NT2/D1 (cell line): ENCODE data around the gene DUS1L.
A peak's percentile ranks its signal among the peaks of the same experiment; 100 is the strongest.

Experiments used
- DNase-seq: peaks from one replicate; pipeline ENCODE4 v3.0.0-alpha.2; 2011; ENCODE audit warnings: low read depth, low spot score
- H3K27me3 ChIP-seq: 2 replicates; pipeline ENCODE4 v1.6.0; 2011; ENCODE audit warnings: mild to moderate bottlenecking; ENCODE audit not compliant: insufficient read length, insufficient read depth
- H3K36me3 ChIP-seq: 2 replicates; pipeline ENCODE4 v1.6.1; 2011; ENCODE audit warnings: mild to moderate bottlenecking, low read length, mixed read lengths; ENCODE audit not compliant: insufficient read depth, insufficient read length
- H3K4me1 ChIP-seq: 2 replicates; pipeline ENCODE4 v1.5.1; 2011; ENCODE audit not compliant: insufficient read depth, insufficient read length
- H3K4me3 ChIP-seq: 2 replicates; pipeline ENCODE4 v1.5.1; 2011; ENCODE audit warnings: low read depth; ENCODE audit not compliant: insufficient read length
- H3K9ac ChIP-seq: 2 replicates; pipeline ENCODE4 v1.6.0; 2011; ENCODE audit warnings: low read depth; ENCODE audit not compliant: insufficient read length
- H3K9me3 ChIP-seq: 2 replicates; pipeline ENCODE4 v1.5.1; 2011; ENCODE audit warnings: mild to moderate bottlenecking, low read length; ENCODE audit not compliant: insufficient read depth
- SUZ12 ChIP-seq: IDR thresholded peaks from 2 replicates; pipeline ENCODE4 v1.6.1; 2011; ENCODE audit not compliant: insufficient read length, insufficient read depth; ENCODE audit errors: extremely low read depth
- YY1 ChIP-seq: IDR thresholded peaks from 2 replicates; pipeline ENCODE4 v1.6.1; 2011; ENCODE audit not compliant: insufficient read length, insufficient read depth
- ZNF274 ChIP-seq: IDR thresholded peaks from 2 replicates; pipeline ENCODE4 v1.6.1; 2011; ENCODE audit warnings: mild to moderate bottlenecking, low read depth, low read length

DUS1L gene

GRCh38 chr17:82031885-82032627 lies 33.5 kb downstream of the DUS1L start:
- H3K4me3 ChIP-seq = peak overlapping the region; percentile 73
- H3K9me3 ChIP-seq = no peaks in the 10 kb centered on the region
- H3K4me1 ChIP-seq = peaks cover 38% of the 10 kb centered on the region
- no peak for DNase-seq
- H3K36me3 ChIP-seq = peaks cover 56% of the 10 kb centered on the region
- no peak for TF ChIP-seq YY1
- TF ChIP-seq SUZ12 = no peak
- TF ChIP-seq ZNF274 = no peak
- peak overlapping the region; percentile 93 for H3K9ac ChIP-seq
- peaks cover 10% of the 10 kb centered on the region for H3K27me3 ChIP-seq

- Histone ChIP-seq H3K9me3 (no peaks in the 10 kb centered on the region), H3K4me3 (peak within 1 kb of the TSS; percentile 73), H3K9ac (peak within 1 kb of the TSS; percentile 93), H3K36me3 (peaks cover 54% of the 10 kb centered on the region), H3K27me3 (peaks cover 10% of the 10 kb centered on the region), H3K4me1 (peaks cover 35% of the 10 kb centered on the region)
- TF ChIP-seq YY1 (no peak), SUZ12 (no peak), ZNF274 (no peak)
- no peak for DNase-seq
These were observed 34.2 kb downstream of the DUS1L start, which contains the start of gene RAC3 for GRCh38 chr17:82031303-82031884. Gene RAC3 (plus strand): TSS chr17:82031678. CDS start chr17:82031762, 84 bp downstream.

- peak; percentile 63 for DNase-seq
- Histone ChIP-seq H3K27me3 (peaks cover 6% of the 10 kb centered on the region), H3K36me3 (peaks cover 54% of the 10 kb centered on the region), H3K4me3 (peak overlapping the region; percentile 54), H3K9ac (peak overlapping the region; percentile 84), H3K4me1 (peaks cover 29% of the 10 kb centered on the region), H3K9me3 (no peaks in the 10 kb centered on the region)
- no peak for TF ChIP-seq SUZ12
- TF ChIP-seq YY1 = no peak
- TF ChIP-seq ZNF274 = no peak
These were observed 34.9 kb downstream of the DUS1L start for GRCh38 chr17:82030470-82031302.

- TF ChIP-seq ZNF274 = no peak
- Histone ChIP-seq H3K9ac (peak overlapping the region; percentile 84), H3K27me3 (peaks cover 6% of the 10 kb centered on the region), H3K9me3 (no peaks in the 10 kb centered on the region), H3K36me3 (peaks cover 51% of the 10 kb centered on the region), H3K4me1 (peaks cover 28% of the 10 kb centered on the region), H3K4me3 (peak overlapping the region; percentile 54)
- DNase-seq = no peak
These were observed 35.6 kb downstream of the DUS1L start for GRCh38 chr17:82029990-82030469.

- no peak overlapping the region for H3K4me3 ChIP-seq
These were observed 36.2 kb downstream of the DUS1L start for GRCh38 chr17:82029391-82029790.

GRCh38 chr17:82028966-82029365 lies 36.6 kb downstream of the DUS1L start:
- H3K9ac ChIP-seq = no peak overlapping the region
- peaks cover 47% of the 10 kb centered on the region for H3K36me3 ChIP-seq
- peaks cover 16% of the 10 kb centered on the region for H3K27me3 ChIP-seq
- no peak for DNase-seq
- H3K4me3 ChIP-seq = no peak overlapping the region
- TF ChIP-seq ZNF274 = no peak
- TF ChIP-seq YY1 = no peak
- TF ChIP-seq SUZ12 = no peak
- no peaks in the 10 kb centered on the region for H3K9me3 ChIP-seq
- H3K4me1 ChIP-seq = peaks cover 32% of the 10 kb centered on the region

More at GRCh38 chr17:82029391-82029790, 36.2 kb downstream of the DUS1L start:
- H3K9ac ChIP-seq = peak overlapping the region; percentile 84
- peaks cover 11% of the 10 kb centered on the region for H3K27me3 ChIP-seq
- DNase-seq = no peak
- peaks cover 33% of the 10 kb centered on the region for H3K4me1 ChIP-seq
- TF ChIP-seq YY1 (no peak), ZNF274 (no peak), SUZ12 (no peak)
- H3K36me3 ChIP-seq = peaks cover 47% of the 10 kb centered on the region
- no peaks in the 10 kb centered on the region for H3K9me3 ChIP-seq
